ENCODE results near the gene SLC15A2.

Gene SLC15A2

GRCh38 chr3:121989943-121990342 lies 95.7 kb downstream of the SLC15A2 start:
- Histone ChIP-seq H3K36me3 (ENCODE audit: insufficient read depth, low read depth, low read length) (no peaks in the 10 kb centered on the region), H3K9ac (ENCODE audit: low read depth, low read length) (no peak overlapping the region), H3K27me3 (ENCODE audit: insufficient read depth, low read length) (no peaks in the 10 kb centered on the region), H3K27ac (ENCODE audit: low read length) (no peak overlapping the region), H3K9me3 (ENCODE audit: insufficient read depth, low read depth, low read length) (no peaks in the 10 kb centered on the region), H3K4me3 (ENCODE audit: low read length) (no peak overlapping the region), H3K4me1 (ENCODE audit: insufficient read depth, low read length) (no peaks in the 10 kb centered on the region)

GRCh38 chr3:121992601-121993560 lies 98.7 kb downstream of the SLC15A2 start:
- Histone ChIP-seq H3K4me1 (ENCODE audit: insufficient read depth, low read length) (peaks cover 3% of the 10 kb centered on the region; the same call in 1 of the 2 replicates), H3K9ac (ENCODE audit: low read depth, low read length) (no peak overlapping the region), H3K36me3 (ENCODE audit: insufficient read depth, low read depth, low read length) (no peaks in the 10 kb centered on the region), H3K27me3 (ENCODE audit: insufficient read depth, low read length) (no peaks in the 10 kb centered on the region), H3K9me3 (ENCODE audit: insufficient read depth, low read depth, low read length) (no peaks in the 10 kb centered on the region), H3K4me3 (ENCODE audit: low read length) (no peak overlapping the region), H3K27ac (ENCODE audit: low read length) (no peak overlapping the region)

Measured in iPS-20b (cell line).